SK-N-DZ (cell line): ENCODE measurements around the gene UNG.

Experiments
- DNase-seq: peaks from one replicate; pipeline ENCODE4 v3.0.0-alpha.2; 2015; ENCODE audit warnings: low spot score
- small RNA-seq, 2 experiments: library from RNA; depleted of rRNA; stranded (forward); fragments of <200 nt; gene quantifications; one replicate each; pipeline ENCODE3, GENCODE V24; 2014

Gene UNG

DNA sequence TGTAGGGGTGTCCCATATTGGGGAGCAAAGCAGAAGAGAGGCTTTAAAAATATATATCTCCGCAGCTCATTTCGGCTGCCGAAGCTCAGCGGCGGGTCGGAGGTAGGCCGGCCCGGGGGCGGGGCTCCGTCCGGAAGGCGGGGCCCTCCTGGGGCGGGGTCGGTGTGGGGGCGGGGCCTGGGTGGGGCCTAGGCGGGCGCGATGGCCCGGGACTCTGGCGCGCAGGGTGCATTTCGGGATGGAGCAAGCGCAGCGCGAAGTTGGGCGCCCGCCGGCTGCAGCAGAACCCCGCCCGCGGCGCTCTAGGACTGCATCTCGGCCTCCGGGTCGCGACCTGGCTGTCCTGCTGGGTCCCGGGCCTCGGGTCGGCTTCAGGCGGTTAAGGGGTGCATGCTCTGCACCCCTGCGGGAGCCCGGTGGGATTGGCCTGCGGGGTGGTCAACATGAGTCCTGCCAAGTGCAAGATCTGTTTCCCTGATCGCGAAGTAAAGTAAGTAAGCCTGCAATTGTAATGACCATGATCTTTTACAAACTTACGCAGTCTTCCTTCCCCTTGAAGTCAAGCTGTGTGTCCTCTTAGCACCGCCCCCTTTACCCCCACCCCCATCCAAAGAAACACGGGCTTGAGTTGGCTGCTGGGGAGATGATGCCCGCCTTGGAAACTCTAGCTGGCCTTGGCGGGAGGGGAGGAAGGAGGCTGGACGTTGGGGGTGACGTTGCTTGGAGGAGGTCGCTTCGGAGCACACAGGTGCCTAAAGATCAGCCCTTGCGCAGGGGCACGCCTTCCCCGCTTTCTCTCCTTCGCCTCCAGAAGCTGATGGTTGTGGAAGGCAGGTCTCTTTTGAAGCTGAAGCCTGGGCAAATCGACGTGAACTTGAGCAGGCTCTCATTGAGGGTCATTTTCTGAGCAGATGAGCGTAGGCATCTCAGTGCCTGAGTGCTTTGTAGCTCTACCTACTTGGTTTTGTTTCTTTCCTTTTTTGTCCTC lies 57.3 kb downstream of the UNG start:
- DNase-seq, result peak; percentile 76

DNA sequence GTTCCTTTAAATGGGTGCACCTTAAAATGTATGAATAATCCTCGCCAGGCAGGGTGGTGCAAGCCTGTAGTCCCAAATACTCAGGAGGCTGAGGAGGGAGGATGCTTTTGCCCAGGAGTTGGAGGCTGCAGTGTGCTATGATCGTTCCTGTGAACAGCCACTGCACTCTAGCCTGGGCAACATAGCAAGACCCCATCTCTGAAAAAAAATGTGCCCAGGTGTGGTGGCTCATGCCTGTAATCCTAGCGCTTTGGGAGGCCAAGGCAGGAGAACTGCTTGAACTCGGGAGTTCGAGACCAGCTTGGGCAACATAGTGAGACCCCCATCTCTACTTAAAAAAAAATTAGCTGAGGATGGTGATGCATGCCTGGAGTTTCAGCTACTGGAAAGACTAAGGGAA lies 58.6 kb downstream of the UNG start:
- no peak for DNase-seq

DNA sequence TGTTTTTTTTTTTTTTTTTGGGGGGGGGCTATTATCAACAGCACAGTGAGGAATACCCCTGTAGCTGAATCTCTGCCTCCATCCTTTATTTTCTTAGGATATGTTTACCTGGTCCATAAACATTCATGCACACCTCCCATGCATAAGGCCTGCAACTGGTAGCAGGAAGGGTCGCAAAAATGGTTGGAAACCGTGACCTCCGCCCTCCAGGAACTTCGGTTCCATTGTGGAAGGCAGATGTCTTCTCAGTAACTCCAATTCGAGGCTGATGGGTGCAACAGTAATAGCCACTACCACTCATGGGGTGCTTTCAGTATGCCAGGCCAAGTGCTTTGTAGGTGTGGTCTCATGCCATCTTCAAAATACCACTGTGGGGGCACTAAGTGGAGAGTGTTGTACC lies 59.2 kb downstream of the UNG start:
- DNase-seq, result no peak

DNA sequence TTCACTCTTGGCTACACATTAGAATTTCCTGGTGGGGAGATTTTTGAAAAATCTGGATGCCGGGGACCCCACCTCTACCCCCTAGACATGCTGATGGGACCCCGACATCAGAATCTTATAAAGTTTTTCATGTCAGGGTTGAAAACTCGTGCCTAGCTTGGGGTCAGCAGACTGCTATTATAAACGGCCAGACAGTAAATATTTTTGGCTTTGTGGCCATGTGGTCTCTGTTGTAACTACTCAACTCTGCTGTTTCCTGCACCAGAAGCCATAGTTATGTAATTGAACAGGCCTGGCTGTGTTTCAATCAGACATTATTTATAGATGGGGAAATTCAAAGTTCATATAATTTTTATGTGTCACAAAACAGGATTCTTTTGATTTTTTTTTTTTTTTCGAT lies 60.6 kb downstream of the UNG start:
- no peak for DNase-seq

DNA sequence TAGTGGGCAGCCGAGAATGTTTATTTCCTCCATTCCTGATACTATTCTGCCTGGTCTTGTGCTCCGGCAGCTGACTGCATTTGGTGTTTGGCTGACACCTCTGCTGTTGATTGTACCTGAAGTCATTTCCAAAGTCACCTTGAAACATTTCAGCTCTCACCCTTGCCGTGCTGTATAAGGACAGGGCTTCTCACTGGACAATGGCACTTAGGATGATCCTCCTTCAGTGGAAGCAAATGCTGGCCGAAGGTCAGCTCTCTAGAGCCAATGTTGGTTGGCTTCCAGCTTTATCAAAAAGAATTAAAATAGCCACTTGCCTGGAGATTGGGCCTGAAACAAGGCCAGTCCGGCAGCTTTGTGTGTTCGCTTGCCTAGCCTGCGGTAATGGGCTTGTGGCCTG lies 63.0 kb downstream of the UNG start:
- no peak for DNase-seq

Small RNA genes within 50 kb of the gene (small RNA-seq; reads per million reads assigned to genes)
- 0.03 to 2.2 reads per million in 2 experiments for gene RNA5SP372
